H1 (cell line): ENCODE data around the gene DNASE1L1. TPM values are rescaled to one million over a fixed set of nuclear protein-coding genes. Genes with fewer than 3 reads are reported as not detected.

ENCODE experiments used
- BCL11A ChIP-seq, 2 experiments: IDR thresholded peaks; one replicate each; pipeline ENCODE4 v1.6.1; 2011; ENCODE audit warnings: low read depth in 2 of 2, low read length in 2 of 2, mild to moderate bottlenecking in 2 of 2
- CBX5 ChIP-seq: fragments of 300-800, 300-1000 bp; sonication (generic); IDR thresholded peaks from 2 replicates; pipeline ENCODE4 v1.7.1; 2016; ENCODE audit warnings: antibody characterized with exemption, low read length, low read depth
- CHD7 ChIP-seq: fragments of 300-600 bp; sonication (generic); IDR thresholded peaks from 2 replicates; pipeline ENCODE4 v1.7.1; 2012; ENCODE audit warnings: low read length, moderate library complexity, mild to moderate bottlenecking, inconsistent platforms; ENCODE audit not compliant: insufficient replicate concordance
- HDAC6 ChIP-seq: IDR thresholded peaks from one replicate; pipeline ENCODE4 v1.7.1; 2012; ENCODE audit warnings: low read depth, mild to moderate bottlenecking, inconsistent platforms, low read length, moderate library complexity
- KDM5A ChIP-seq: fragments of 200-600 bp; IDR thresholded peaks from 2 replicates; pipeline ENCODE4 v1.7.1; 2012; ENCODE audit warnings: mild to moderate bottlenecking, low read length, inconsistent platforms, mixed read lengths
- NANOG ChIP-seq: IDR thresholded peaks from 2 replicates; pipeline ENCODE4 v1.6.1; 2011; ENCODE audit warnings: low read length, low read depth, mild to moderate bottlenecking, inconsistent platforms; ENCODE audit not compliant: insufficient read depth, poor library complexity, severe bottlenecking
- NRF1 ChIP-seq: IDR thresholded peaks from 2 replicates; pipeline ENCODE4 v1.6.1; 2011; ENCODE audit warnings: mild to moderate bottlenecking, low read depth, low read length, improper control_type of control experiment
- POLR2A ChIP-seq, 2 experiments: IDR thresholded peaks; 1 replicate in 1 of 2; 2 replicates in 1 of 2; pipeline ENCODE4 v1.6.1; 2011; ENCODE audit warnings: low read depth in 2 of 2, low read length in 2 of 2, mild to moderate bottlenecking in 2 of 2; ENCODE audit errors: control extremely low read depth in 1 of 2
- POU5F1 ChIP-seq: IDR thresholded peaks from 2 replicates; pipeline ENCODE4 v1.6.1; 2011; ENCODE audit warnings: low read depth, mild to moderate bottlenecking, low read length, moderate library complexity
- RBBP5 ChIP-seq: IDR thresholded peaks from 2 replicates; pipeline ENCODE4 v1.7.1; 2012; ENCODE audit warnings: low read depth, mild to moderate bottlenecking, inconsistent platforms, low read length, moderate library complexity, borderline replicate concordance
- SIRT6 ChIP-seq: IDR thresholded peaks from one replicate; pipeline ENCODE4 v1.7.1; 2012; ENCODE audit warnings: low read length, inconsistent platforms
- polyA plus RNA-seq, 7 experiments: library from polyadenylated mRNA; depleted of rRNA in 3 of 7; stranded (reverse) in 5 of 7; unstranded in 2 of 7; fragments of >200 nt in 5 of 7; fragments of 200-250 nt in 2 of 7; gene quantifications; 1 replicate in 5 of 7; 2 replicates in 1 of 7; 4 replicates in 1 of 7; pipeline versions ENCODE4 v1.2.1 to v1.2.3, GENCODE V29; 2011 to 2013; ENCODE audit warnings: missing spikeins in 2 of 7, mixed read lengths in 2 of 7
- total RNA-seq: library from RNA; stranded (reverse); fragmentation: NEBNext Ultra II Directional; extraction: Animal tissue kit (Norgen Biotek cat#: 25700); gene quantifications from 2 replicates; pipeline ENCODE4 v1.2.1, GENCODE V29; 2021

DNASE1L1 gene
- total and polyA plus RNA-seq, 2 of the 8 experiments (the other 6 are each of a cell fraction or from before 2014, with no cell fraction given) = 8.7 to 30.0 TPM

- TF ChIP-seq KDM5A = no peak
- no peak for TF ChIP-seq BCL11A (IDR thresholded peaks at IDR 0.05; ENCODE audit: low read depth in 2 of 2, low read length in 2 of 2)
- no peak for TF ChIP-seq NANOG
- TF ChIP-seq POLR2A (IDR thresholded peaks at IDR 0.05; ENCODE audit: control extremely low read depth in 1 of 2, low read depth in 2 of 2, low read length in 2 of 2) = peak in 1 of 2 experiments; percentile 40; a peak in 1 of 3 replicates
- no peak for TF ChIP-seq CHD7
- TF ChIP-seq CBX5 = no peak
- no peak for TF ChIP-seq RBBP5
- no peak for TF ChIP-seq SIRT6
- no peak for TF ChIP-seq POU5F1
- TF ChIP-seq HDAC6 = no peak
- TF ChIP-seq NRF1 = peak; percentile 33
Measured at GRCh38 chrX:154378799-154379568, 30.1 kb downstream of the DNASE1L1 start, which contains the start of gene EMD (continued).
